SK-N-SH treated with all-trans-retinoic acid at 6 μM for 48 hours (cell line): ENCODE data around the gene C15orf61.
A peak's percentile ranks its signal among the peaks of the same experiment; 100 is the strongest.

Experiments
- ATAC-seq: fragments of 200-7000 bp; cut with Tn5 transposase; 3 replicates; pipeline ENCODE4 v1.9.1; 2020; ENCODE audit warnings: mild to moderate bottlenecking, moderate library complexity
- ARNTL ChIP-seq: fragments of 450-650 bp; formaldehyde crosslinking; IDR thresholded peaks from 2 replicates; pipeline ENCODE4 v1.5.0; 2020; ENCODE audit warnings: low read depth, mild to moderate bottlenecking, moderate library complexity, borderline replicate concordance
- BACH2 ChIP-seq: fragments of 250-450 bp; sonication (Bioruptor Pico); IDR thresholded peaks from 2 replicates; pipeline ENCODE4 v1.9.0; 2021; ENCODE audit warnings: mild to moderate bottlenecking, borderline replicate concordance
- CSDC2 ChIP-seq: fragments of 250-450 bp; sonication (Bioruptor Pico); IDR thresholded peaks from 2 replicates; pipeline ENCODE4 v1.5.0; 2020; ENCODE audit warnings: mild to moderate bottlenecking, moderate library complexity
- ESRRG ChIP-seq: fragments of 250-450 bp; sonication (Bioruptor Pico); IDR thresholded peaks from 2 replicates; pipeline ENCODE4 v1.6.1; 2021; ENCODE audit warnings: mild to moderate bottlenecking
- GLIS3 ChIP-seq: fragments of 250-450 bp; sonication (Bioruptor Pico); IDR thresholded peaks from 2 replicates; pipeline ENCODE4 v1.5.0; 2020; ENCODE audit warnings: mild to moderate bottlenecking, moderate library complexity
- ISL1 ChIP-seq: fragments of 250-450 bp; sonication (Bioruptor Pico); IDR thresholded peaks from 2 replicates; pipeline ENCODE4 v2.1.2; 2022; ENCODE audit warnings: mild to moderate bottlenecking, moderate library complexity
- OSR1 ChIP-seq: fragments of 250-450 bp; sonication (Bioruptor Pico); IDR thresholded peaks from 2 replicates; pipeline ENCODE4 v1.8.0; 2022; ENCODE audit warnings: moderate library complexity, mild to moderate bottlenecking, inconsistent platforms
- PPARA ChIP-seq: fragments of 250-450 bp; sonication (Bioruptor Pico); IDR thresholded peaks from 2 replicates; pipeline ENCODE4 v1.5.0; 2020; ENCODE audit warnings: mild to moderate bottlenecking, borderline replicate concordance
- RARB ChIP-seq: fragments of 250-450 bp; sonication (Bioruptor Pico); IDR thresholded peaks from 2 replicates; pipeline ENCODE4 v1.8.0; 2021; ENCODE audit warnings: mild to moderate bottlenecking, moderate library complexity
- SNAI2 ChIP-seq: fragments of 250-450 bp; sonication (Bioruptor Pico); IDR thresholded peaks from 2 replicates; pipeline ENCODE4 v1.5.0; 2020; ENCODE audit warnings: mild to moderate bottlenecking, moderate library complexity
- TCF4 ChIP-seq: fragments of 250-450 bp; sonication (Bioruptor Pico); IDR thresholded peaks from 2 replicates; pipeline ENCODE4 v1.8.0; 2021; ENCODE audit warnings: mild to moderate bottlenecking, moderate library complexity, borderline replicate concordance
- TOX ChIP-seq: fragments of 250-450 bp; sonication (Bioruptor Pico); IDR thresholded peaks from 2 replicates; pipeline ENCODE4 v1.8.0; 2021; ENCODE audit warnings: mild to moderate bottlenecking, moderate library complexity, borderline replicate concordance
- ZFP3 ChIP-seq: fragments of 250-450 bp; sonication (Bioruptor Pico); IDR thresholded peaks from 2 replicates; pipeline ENCODE4 v1.5.0; 2020; ENCODE audit warnings: mild to moderate bottlenecking, moderate library complexity
- ZFP30 ChIP-seq: fragments of 450-650 bp; formaldehyde crosslinking; IDR thresholded peaks from 2 replicates; pipeline ENCODE4 v1.5.0; 2022; ENCODE audit warnings: mild to moderate bottlenecking, moderate library complexity
- ZNF565 ChIP-seq: fragments of 450-650 bp; formaldehyde crosslinking; conservative IDR thresholded peaks from 2 replicates; pipeline ENCODE4 v1.5.0; 2020; ENCODE audit warnings: low read depth, mild to moderate bottlenecking, moderate library complexity
- ZNF70 ChIP-seq: fragments of 450-650 bp; formaldehyde crosslinking; IDR thresholded peaks from 2 replicates; pipeline ENCODE4 v1.5.0; 2020; ENCODE audit warnings: mild to moderate bottlenecking, moderate library complexity
- ZNF8 ChIP-seq: fragments of 450-650 bp; formaldehyde crosslinking; IDR thresholded peaks from 2 replicates; pipeline ENCODE4 v1.5.0; 2020; ENCODE audit warnings: mild to moderate bottlenecking, moderate library complexity
- TF ChIP-seq, protein P1 (sequence below): fragments of 250-450 bp; sonication (Bioruptor Pico); IDR thresholded peaks from 2 replicates; pipeline ENCODE4 v1.8.0; 2020; ENCODE audit warnings: mild to moderate bottlenecking, moderate library complexity, borderline replicate concordance
- TF ChIP-seq, protein P2 (sequence below): fragments of 250-450 bp; sonication (Bioruptor Pico); IDR thresholded peaks from 2 replicates; pipeline ENCODE4 v1.5.1; 2020; ENCODE audit warnings: low read depth, mild to moderate bottlenecking, moderate library complexity
- TF ChIP-seq, protein P3 (sequence below): fragments of 250-450 bp; sonication (Bioruptor Pico); IDR thresholded peaks from 2 replicates; pipeline ENCODE4 v1.5.1; 2021; ENCODE audit warnings: mild to moderate bottlenecking, moderate library complexity
- TF ChIP-seq, protein P4 (sequence below): fragments of 250-450 bp; sonication (Bioruptor Pico); IDR thresholded peaks from 2 replicates; pipeline ENCODE4 v1.8.0; 2021; ENCODE audit warnings: low read depth, mild to moderate bottlenecking, moderate library complexity, borderline replicate concordance

Gene C15orf61

DNA sequence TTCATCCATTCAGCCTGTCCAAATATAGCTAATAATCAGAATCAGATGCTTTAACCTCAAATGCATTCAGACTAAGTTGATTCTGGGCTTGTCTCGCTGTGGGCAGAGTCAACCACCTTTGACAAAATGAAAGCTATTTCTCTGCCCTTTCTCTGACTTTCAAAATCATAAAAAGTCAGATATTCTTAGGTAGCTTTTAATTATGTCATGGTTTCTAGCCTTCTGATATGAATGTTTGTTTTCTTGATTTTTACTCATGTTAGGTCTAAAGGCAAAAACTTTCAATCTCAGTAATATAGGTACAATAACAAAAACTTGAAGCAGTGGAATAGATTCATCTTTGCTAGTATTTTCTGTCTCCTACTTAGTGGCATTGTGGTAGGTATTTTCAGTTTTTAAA lies 25.3 kb upstream of the C15orf61 start:
- TF ChIP-seq ZNF565 (CRISPR knock-in tag): no peak
- no peak for TF ChIP-seq ZFP3
- TF ChIP-seq CSDC2: no peak
- no peak for TF ChIP-seq ZNF8 (CRISPR knock-in tag)
- no peak for TF ChIP-seq RARB (CRISPR knock-in tag)
- TF ChIP-seq BACH2 (CRISPR knock-in tag): no peak
- TF ChIP-seq ARNTL (CRISPR knock-in tag): no peak
- TF ChIP-seq ZFP30: no peak
- no peak for TF ChIP-seq SNAI2
- TF ChIP-seq TCF4: no peak
- no peak for TF ChIP-seq TOX (CRISPR knock-in tag)
- TF ChIP-seq GLIS3 (CRISPR knock-in tag): no peak
- no peak for TF ChIP-seq OSR1 (CRISPR knock-in tag)
- TF ChIP-seq, protein P1, sequence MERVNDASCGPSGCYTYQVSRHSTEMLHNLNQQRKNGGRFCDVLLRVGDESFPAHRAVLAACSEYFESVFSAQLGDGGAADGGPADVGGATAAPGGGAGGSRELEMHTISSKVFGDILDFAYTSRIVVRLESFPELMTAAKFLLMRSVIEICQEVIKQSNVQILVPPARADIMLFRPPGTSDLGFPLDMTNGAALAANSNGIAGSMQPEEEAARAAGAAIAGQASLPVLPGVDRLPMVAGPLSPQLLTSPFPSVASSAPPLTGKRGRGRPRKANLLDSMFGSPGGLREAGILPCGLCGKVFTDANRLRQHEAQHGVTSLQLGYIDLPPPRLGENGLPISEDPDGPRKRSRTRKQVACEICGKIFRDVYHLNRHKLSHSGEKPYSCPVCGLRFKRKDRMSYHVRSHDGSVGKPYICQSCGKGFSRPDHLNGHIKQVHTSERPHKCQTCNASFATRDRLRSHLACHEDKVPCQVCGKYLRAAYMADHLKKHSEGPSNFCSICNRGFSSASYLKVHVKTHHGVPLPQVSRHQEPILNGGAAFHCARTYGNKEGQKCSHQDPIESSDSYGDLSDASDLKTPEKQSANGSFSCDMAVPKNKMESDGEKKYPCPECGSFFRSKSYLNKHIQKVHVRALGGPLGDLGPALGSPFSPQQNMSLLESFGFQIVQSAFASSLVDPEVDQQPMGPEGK (CRISPR knock-in tag): no peak
- no peak for TF ChIP-seq ZNF70 (CRISPR knock-in tag)
- no peak for TF ChIP-seq ESRRG (CRISPR knock-in tag)
- TF ChIP-seq, protein P2, sequence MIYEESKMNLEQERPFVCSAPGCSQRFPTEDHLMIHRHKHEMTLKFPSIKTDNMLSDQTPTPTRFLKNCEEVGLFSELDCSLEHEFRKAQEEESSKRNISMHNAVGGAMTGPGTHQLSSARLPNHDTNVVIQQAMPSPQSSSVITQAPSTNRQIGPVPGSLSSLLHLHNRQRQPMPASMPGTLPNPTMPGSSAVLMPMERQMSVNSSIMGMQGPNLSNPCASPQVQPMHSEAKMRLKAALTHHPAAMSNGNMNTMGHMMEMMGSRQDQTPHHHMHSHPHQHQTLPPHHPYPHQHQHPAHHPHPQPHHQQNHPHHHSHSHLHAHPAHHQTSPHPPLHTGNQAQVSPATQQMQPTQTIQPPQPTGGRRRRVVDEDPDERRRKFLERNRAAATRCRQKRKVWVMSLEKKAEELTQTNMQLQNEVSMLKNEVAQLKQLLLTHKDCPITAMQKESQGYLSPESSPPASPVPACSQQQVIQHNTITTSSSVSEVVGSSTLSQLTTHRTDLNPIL (CRISPR knock-in tag): no peak
- TF ChIP-seq ISL1 (CRISPR knock-in tag): no peak
- TF ChIP-seq, protein P3, sequence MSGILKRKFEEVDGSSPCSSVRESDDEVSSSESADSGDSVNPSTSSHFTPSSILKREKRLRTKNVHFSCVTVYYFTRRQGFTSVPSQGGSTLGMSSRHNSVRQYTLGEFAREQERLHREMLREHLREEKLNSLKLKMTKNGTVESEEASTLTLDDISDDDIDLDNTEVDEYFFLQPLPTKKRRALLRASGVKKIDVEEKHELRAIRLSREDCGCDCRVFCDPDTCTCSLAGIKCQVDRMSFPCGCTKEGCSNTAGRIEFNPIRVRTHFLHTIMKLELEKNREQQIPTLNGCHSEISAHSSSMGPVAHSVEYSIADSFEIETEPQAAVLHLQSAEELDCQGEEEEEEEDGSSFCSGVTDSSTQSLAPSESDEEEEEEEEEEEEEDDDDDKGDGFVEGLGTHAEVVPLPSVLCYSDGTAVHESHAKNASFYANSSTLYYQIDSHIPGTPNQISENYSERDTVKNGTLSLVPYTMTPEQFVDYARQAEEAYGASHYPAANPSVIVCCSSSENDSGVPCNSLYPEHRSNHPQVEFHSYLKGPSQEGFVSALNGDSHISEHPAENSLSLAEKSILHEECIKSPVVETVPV (CRISPR knock-in tag): no peak
- TF ChIP-seq PPARA: no peak
- ATAC-seq: peak; percentile 53

DNA sequence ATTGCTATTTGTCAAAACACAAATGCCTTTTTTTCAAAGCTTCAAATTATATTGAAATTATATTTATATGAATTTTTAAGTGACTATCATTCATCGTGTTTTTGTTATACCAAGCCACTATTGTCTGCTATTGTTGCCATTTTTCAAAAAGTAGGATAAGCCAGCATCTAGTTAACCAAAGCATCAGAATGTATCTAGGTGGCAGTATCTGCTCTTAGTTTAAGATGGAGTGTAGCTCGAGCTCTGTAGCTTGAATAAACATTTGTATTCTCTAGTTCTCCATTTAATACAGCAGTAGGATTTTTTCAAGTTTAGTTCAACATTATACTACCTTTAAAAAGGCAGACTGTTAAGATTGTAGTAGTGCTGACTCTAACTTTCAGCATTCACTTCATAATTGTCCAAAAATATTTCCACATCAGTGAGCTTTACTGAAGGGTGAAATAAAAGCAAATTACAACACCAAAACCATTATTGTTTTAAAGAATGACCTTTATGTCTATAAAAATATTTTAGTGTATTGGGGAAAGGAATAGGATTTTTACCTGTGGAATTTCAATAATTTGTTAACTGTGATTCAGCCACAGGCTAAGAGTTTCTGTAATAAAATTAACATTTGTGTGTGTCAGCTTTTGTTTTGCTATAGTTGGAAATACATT lies 19.6 kb upstream of the C15orf61 start:
- peak; percentile 93 for ATAC-seq
- TF ChIP-seq ZFP30: no peak
- no peak for TF ChIP-seq OSR1 (CRISPR knock-in tag)
- TF ChIP-seq GLIS3 (CRISPR knock-in tag): no peak
- TF ChIP-seq, protein P2 (CRISPR knock-in tag): no peak

DNA sequence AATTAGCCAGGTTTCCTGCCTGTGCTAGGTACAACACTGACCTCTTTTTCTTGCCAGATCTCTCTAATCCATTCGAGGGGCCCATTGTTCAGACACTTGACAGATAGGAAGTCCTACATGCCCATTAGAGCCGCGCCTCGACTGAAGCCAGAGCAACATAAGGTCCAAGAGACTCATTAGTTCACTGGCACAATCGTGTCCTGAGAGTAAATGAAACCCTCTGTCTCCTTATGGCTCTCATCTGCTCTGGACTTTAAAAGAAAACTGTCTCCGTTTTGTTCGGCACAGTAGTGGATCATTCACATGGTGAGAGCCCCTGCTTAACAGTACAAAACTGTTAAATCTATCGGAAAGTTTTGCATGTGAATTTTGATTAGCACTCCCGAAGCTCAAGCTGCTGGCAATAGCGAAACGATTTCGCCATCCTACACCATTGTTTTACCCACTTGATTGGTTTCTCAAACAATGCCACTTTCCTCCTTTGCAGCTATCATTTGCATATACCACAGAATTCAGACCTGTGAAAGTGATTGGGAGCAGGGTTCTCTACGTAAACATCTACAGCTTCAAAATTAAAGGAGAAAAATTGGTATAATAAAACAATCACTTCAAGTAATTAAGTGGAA lies 19.0 kb upstream of the C15orf61 start:
- TF ChIP-seq ZNF565 (CRISPR knock-in tag) (no peak), CSDC2 (no peak), PPARA (no peak), ZFP3 (no peak), ARNTL (CRISPR knock-in tag) (no peak), TCF4 (no peak), TOX (CRISPR knock-in tag) (no peak), ZFP30 (no peak), OSR1 (CRISPR knock-in tag) (no peak), RARB (CRISPR knock-in tag) (no peak), ESRRG (CRISPR knock-in tag) (no peak), ZNF8 (CRISPR knock-in tag) (no peak), BACH2 (CRISPR knock-in tag) (no peak)
- TF ChIP-seq, protein P3 (CRISPR knock-in tag): no peak
- TF ChIP-seq, protein P1 (CRISPR knock-in tag): no peak
- TF ChIP-seq, protein P4, sequence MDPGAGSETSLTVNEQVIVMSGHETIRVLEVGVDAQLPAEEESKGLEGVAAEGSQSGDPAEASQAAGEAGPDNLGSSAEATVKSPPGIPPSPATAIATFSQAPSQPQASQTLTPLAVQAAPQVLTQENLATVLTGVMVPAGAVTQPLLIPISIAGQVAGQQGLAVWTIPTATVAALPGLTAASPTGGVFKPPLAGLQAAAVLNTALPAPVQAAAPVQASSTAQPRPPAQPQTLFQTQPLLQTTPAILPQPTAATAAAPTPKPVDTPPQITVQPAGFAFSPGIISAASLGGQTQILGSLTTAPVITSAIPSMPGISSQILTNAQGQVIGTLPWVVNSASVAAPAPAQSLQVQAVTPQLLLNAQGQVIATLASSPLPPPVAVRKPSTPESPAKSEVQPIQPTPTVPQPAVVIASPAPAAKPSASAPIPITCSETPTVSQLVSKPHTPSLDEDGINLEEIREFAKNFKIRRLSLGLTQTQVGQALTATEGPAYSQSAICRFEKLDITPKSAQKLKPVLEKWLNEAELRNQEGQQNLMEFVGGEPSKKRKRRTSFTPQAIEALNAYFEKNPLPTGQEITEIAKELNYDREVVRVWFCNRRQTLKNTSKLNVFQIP: no peak
- TF ChIP-seq, protein P2 (CRISPR knock-in tag): no peak
- TF ChIP-seq, all 23 proteins: peak for 0
- ATAC-seq: no peak
